ENCODE measurements around the gene KLF17.

KLF17 gene

DNA sequence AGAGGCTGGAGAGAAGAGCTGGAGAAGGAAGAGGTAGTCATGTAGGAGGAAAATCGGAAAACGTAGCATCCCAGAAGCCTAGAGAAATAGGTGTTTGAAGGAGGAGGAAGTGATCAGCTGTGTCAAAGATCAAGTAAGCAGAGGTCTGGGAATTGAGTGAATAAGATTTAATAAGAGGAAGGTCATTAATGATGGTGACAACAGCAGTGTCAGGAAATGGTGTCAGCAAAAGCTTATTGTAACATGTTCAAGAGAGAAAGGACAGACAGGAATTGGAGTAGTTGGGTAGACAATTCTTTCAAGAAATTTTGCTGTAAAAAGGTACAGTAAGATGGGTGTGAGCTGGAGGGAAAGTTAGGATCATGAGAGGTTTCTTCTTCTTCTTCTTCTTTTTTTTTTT lies 45.8 kb upstream of the KLF17 start:
- H3K27me3 ChIP-seq (ENCODE audit: control insufficient read depth, low read length): no peaks in the 10 kb centered on the region
- no peaks in the 10 kb centered on the region for H4K20me1 ChIP-seq (ENCODE audit: control insufficient read depth, insufficient read depth, low read depth, low read length)
- no peaks in the 10 kb centered on the region for H3K36me3 ChIP-seq (ENCODE audit: control insufficient read depth, low read length)
- no peak overlapping the region; the same call in 1 of the 2 replicates for H3K4me3 ChIP-seq (ENCODE audit: low read length)
- H3K9me2 ChIP-seq (replicated peaks; ENCODE audit: control insufficient read depth, low read length): no peaks in the 10 kb centered on the region
- no peaks in the 10 kb centered on the region for H3K9me3 ChIP-seq (ENCODE audit: control insufficient read depth, insufficient read depth, low read length)
- peak overlapping the region; percentile 63 for H3K4me2 ChIP-seq (ENCODE audit: low read length)
- H3F3A ChIP-seq (ENCODE audit: control insufficient read depth, insufficient read depth): no peaks in the 10 kb centered on the region
- no peak overlapping the region for H3K27ac ChIP-seq (ENCODE audit: low read depth, low read length)
- no peak for TF ChIP-seq CTCF (IDR thresholded peaks at IDR 0.05; ENCODE audit: low read depth, low read length, poor library complexity, severe bottlenecking)
- no peak for TF ChIP-seq EZH2phosphoT487 (IDR thresholded peaks at IDR 0.05; ENCODE audit: borderline replicate concordance, low read length)
- no peaks in the 10 kb centered on the region for H3K79me2 ChIP-seq (ENCODE audit: control insufficient read depth, low read length)
- H3K4me1 ChIP-seq (ENCODE audit: control insufficient read depth, low read length): peaks cover 37% of the 10 kb centered on the region

GRCh38 chr1:44073528-44073927 lies 45.1 kb upstream of the KLF17 start:
- Histone ChIP-seq H3F3A (ENCODE audit: control insufficient read depth, insufficient read depth) (no peaks in the 10 kb centered on the region), H3K27me3 (ENCODE audit: control insufficient read depth, low read length) (no peaks in the 10 kb centered on the region), H3K79me2 (ENCODE audit: control insufficient read depth, low read length) (no peaks in the 10 kb centered on the region), H3K4me3 (ENCODE audit: low read length) (peak overlapping the region; percentile 39), H3K4me1 (ENCODE audit: control insufficient read depth, low read length) (peaks cover 30% of the 10 kb centered on the region), H4K20me1 (ENCODE audit: control insufficient read depth, insufficient read depth, low read depth, low read length) (no peaks in the 10 kb centered on the region), H3K4me2 (ENCODE audit: low read length) (peak overlapping the region; percentile 63), H3K9me2 (replicated peaks; ENCODE audit: control insufficient read depth, low read length) (no peaks in the 10 kb centered on the region), H3K27ac (ENCODE audit: low read depth, low read length) (peak overlapping the region; percentile 41; the same call in 1 of the 2 replicates), H3K9me3 (ENCODE audit: control insufficient read depth, insufficient read depth, low read length) (no peaks in the 10 kb centered on the region), H3K36me3 (ENCODE audit: control insufficient read depth, low read length) (no peaks in the 10 kb centered on the region)
- TF ChIP-seq EZH2phosphoT487 (IDR thresholded peaks at IDR 0.05; ENCODE audit: borderline replicate concordance, low read length): no peak
- TF ChIP-seq CTCF (IDR thresholded peaks at IDR 0.05; ENCODE audit: low read depth, low read length, poor library complexity, severe bottlenecking): no peak

- H3K9me2 ChIP-seq (replicated peaks; ENCODE audit: control insufficient read depth, low read length): no peaks in the 10 kb centered on the region
- no peaks in the 10 kb centered on the region for H3K36me3 ChIP-seq (ENCODE audit: control insufficient read depth, low read length)
- no peaks in the 10 kb centered on the region for H4K20me1 ChIP-seq (ENCODE audit: control insufficient read depth, insufficient read depth, low read depth, low read length)
- H3K4me3 ChIP-seq (ENCODE audit: low read length): no peak overlapping the region
- H3K4me2 ChIP-seq (ENCODE audit: low read length): no peak overlapping the region
- H3K9me3 ChIP-seq (ENCODE audit: control insufficient read depth, insufficient read depth, low read length): no peaks in the 10 kb centered on the region
- peaks cover 24% of the 10 kb centered on the region for H3K4me1 ChIP-seq (ENCODE audit: control insufficient read depth, low read length)
- no peak for TF ChIP-seq CTCF (IDR thresholded peaks at IDR 0.05; ENCODE audit: low read depth, low read length, poor library complexity, severe bottlenecking)
- TF ChIP-seq EZH2phosphoT487 (IDR thresholded peaks at IDR 0.05; ENCODE audit: borderline replicate concordance, low read length): no peak
- no peaks in the 10 kb centered on the region for H3K27me3 ChIP-seq (ENCODE audit: control insufficient read depth, low read length)
- no peaks in the 10 kb centered on the region for H3F3A ChIP-seq (ENCODE audit: control insufficient read depth, insufficient read depth)
- H3K79me2 ChIP-seq (ENCODE audit: control insufficient read depth, low read length): no peaks in the 10 kb centered on the region
- H3K27ac ChIP-seq (ENCODE audit: low read depth, low read length): no peak overlapping the region
Measured at GRCh38 chr1:44074415-44074814, 44.2 kb upstream of the KLF17 start.
